ENCODE data around the gene ARRDC1.
"Not testable (repeated sequence)": the region's sequence is repeated elsewhere in the genome, so short reads cannot be mapped to it uniquely, and the experiment has no call there.

Gene ARRDC1

DNA sequence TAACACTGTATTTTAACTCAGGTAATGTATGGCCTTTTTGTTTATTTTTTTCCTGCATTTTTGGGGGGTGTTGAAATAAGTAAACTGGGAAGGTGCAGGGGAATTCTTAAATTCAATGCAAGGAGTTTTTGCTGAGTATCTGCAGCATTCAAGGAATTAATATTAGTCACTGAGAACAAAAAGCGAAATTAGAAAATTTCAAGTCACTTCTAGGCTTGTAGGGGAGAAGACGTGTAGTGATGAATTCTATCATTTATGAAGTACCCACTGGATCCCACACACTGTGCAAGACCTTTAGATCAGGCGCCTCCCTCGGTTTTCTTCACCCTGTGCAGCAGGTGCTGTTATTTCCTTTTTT lies 14.5 kb downstream of the ARRDC1 start:
- H3K36me3 ChIP-seq (ENCODE audit: control insufficient read depth, insufficient read depth, low read length): peaks cover 9% of the 10 kb centered on the region
- H3K27ac ChIP-seq (ENCODE audit: low read depth, low read length): peak overlapping the region; percentile 63
- no peak overlapping the region for H3K9ac ChIP-seq (ENCODE audit: low read length)
- H3K27me3 ChIP-seq (ENCODE audit: control insufficient read depth, insufficient read depth, low read length): no peaks in the 10 kb centered on the region
- peaks cover 17% of the 10 kb centered on the region for H3K4me1 ChIP-seq (ENCODE audit: control insufficient read depth, insufficient read depth, low read length)
- H3K4me3 ChIP-seq (ENCODE audit: low read length): peak overlapping the region; percentile 81

DNA sequence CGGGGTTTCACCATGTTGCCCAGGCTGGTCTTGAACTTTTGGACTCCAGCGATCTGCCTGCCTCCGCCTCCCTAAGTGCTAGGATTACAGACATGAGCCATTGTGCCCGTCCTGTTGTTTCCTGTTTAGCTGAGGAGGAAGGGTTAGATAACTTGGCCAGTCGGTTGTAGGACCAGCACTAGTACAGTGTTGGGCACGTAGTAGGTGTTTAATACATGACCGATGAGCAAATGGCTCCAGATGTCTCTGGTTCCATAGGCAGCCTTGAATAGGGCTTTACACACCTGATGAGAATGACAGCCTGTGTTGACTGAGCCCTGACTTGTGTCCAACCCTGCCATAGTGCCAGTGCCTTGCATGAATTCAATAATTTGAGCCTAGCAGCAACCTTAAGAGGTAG lies 15.1 kb downstream of the ARRDC1 start:
- H3K4me3 ChIP-seq (ENCODE audit: low read length): no peak overlapping the region
- peaks cover 7% of the 10 kb centered on the region for H3K36me3 ChIP-seq (ENCODE audit: control insufficient read depth, insufficient read depth, low read length)
- no peaks in the 10 kb centered on the region for H3K27me3 ChIP-seq (ENCODE audit: control insufficient read depth, insufficient read depth, low read length)
- H3K4me1 ChIP-seq (ENCODE audit: control insufficient read depth, insufficient read depth, low read length): peaks cover 17% of the 10 kb centered on the region
- no peak overlapping the region for H3K27ac ChIP-seq (ENCODE audit: low read depth, low read length)
- no peak overlapping the region for H3K9ac ChIP-seq (ENCODE audit: low read length)

DNA sequence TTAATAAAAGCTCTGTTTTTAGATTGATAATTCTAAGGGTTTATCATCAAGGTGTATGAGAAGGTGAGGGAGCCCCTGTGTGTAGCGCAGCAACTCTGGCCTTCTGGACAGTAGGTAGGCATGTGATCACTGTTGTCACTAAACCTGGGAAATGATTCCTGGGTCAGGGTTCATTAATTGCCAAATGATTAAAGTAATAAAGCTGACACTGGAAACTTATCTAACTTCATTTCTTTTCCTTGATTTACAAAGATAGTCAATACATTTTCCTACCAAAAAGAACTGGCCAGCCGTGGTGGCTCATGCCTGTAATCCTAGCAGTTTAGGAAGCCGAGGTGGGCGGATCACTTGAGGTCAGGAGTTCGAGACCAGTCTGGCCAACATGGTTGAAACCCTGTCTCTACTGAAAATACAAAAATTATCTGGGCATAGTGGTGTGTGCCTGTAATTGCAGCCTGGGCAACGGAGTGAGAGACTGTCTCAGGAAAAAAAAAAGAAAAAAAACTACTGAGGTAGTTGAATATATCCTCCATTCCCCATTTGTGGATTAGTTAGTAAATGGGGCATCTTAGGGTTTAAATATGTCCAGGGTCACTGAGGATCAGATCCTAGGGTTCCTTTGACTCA lies 15.8 kb downstream of the ARRDC1 start:
- no peak overlapping the region for H3K4me3 ChIP-seq (ENCODE audit: low read length)
- no peak overlapping the region for H3K27ac ChIP-seq (ENCODE audit: low read depth, low read length)
- H3K27me3 ChIP-seq (ENCODE audit: control insufficient read depth, insufficient read depth, low read length): no peaks in the 10 kb centered on the region
- peaks cover 3% of the 10 kb centered on the region for H3K36me3 ChIP-seq (ENCODE audit: control insufficient read depth, insufficient read depth, low read length)
- peaks cover 17% of the 10 kb centered on the region for H3K4me1 ChIP-seq (ENCODE audit: control insufficient read depth, insufficient read depth, low read length)
- no peak overlapping the region for H3K9ac ChIP-seq (ENCODE audit: low read length)

DNA sequence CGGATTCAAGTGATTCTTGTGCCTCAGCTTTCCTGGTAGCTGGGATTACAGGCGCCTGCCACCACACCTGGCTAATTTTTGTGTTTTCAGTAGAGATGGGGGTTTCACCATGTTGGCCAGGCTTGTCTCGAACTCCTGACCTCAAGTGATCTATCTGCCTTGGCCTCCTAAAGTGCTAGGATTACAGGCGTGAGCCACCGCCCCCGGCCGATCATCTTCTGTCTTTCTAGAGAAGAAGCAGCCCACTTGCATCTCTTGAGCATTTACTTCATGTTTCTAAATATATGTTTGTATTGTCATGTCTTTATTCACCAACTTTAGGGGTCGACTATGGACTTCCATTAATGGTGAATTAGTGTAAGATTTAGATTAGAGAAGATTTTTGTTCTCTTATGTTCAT lies 16.7 kb downstream of the ARRDC1 start:
- not testable (repeated sequence) for H3K27me3 ChIP-seq (ENCODE audit: control insufficient read depth, insufficient read depth, low read length); H3K36me3 ChIP-seq (ENCODE audit: control insufficient read depth, insufficient read depth, low read length); H3K4me3 ChIP-seq (ENCODE audit: low read length); H3K9ac ChIP-seq (ENCODE audit: low read length); H3K27ac ChIP-seq (ENCODE audit: low read depth, low read length)
- H3K4me1 ChIP-seq (ENCODE audit: control insufficient read depth, insufficient read depth, low read length): peaks cover 17% of the 10 kb centered on the region

DNA sequence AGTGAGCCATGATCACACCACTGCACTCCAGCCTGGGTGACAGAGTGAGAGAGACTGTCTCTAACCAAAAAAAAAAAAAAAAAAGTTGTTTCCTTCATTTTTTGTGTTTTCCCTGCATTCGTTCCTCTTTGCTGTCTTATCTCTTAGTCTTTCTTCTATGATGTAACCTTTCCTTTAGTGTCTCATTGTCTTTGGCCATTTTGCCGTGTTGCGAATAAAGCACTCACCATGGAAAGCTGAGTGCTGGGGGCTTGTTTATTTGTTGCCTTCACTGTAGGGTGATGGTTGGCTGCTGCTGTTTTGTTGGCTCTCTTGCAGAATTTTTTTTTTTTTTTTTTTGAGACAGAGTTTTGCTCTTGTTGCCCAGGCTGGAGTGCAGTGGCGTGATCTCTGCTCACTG lies 21.0 kb downstream of the ARRDC1 start:
- Histone ChIP-seq H3K27ac (ENCODE audit: low read depth, low read length) (no peak overlapping the region), H3K4me3 (ENCODE audit: low read length) (no peak overlapping the region), H3K36me3 (ENCODE audit: control insufficient read depth, insufficient read depth, low read length) (no peaks in the 10 kb centered on the region), H3K9ac (ENCODE audit: low read length) (no peak overlapping the region), H3K4me1 (ENCODE audit: control insufficient read depth, insufficient read depth, low read length) (peaks cover 10% of the 10 kb centered on the region), H3K27me3 (ENCODE audit: control insufficient read depth, insufficient read depth, low read length) (no peaks in the 10 kb centered on the region)

DNA sequence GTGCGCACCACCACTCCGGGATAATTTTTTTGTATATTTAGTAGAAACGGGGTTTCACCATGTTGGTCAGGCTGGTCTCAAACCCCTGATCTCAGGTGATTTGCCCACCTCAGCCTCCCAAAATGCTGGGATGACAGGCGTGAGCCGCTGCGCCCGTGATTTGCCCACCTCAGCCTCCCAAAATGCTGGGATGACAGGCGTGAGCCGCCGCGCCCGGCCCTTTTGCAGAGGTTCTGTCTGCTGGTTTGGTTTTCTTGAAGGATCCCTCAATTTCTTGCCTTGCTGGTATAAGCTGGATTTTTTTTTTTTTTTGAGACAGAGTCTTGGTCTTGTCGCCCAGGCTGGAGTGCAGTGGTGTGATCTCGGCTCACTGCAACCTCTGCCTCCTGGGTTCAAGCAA lies 21.9 kb downstream of the ARRDC1 start:
- H3K4me1 ChIP-seq (ENCODE audit: control insufficient read depth, insufficient read depth, low read length): peaks cover 10% of the 10 kb centered on the region
- not testable (repeated sequence) for H3K27ac ChIP-seq (ENCODE audit: low read depth, low read length); H3K36me3 ChIP-seq (ENCODE audit: control insufficient read depth, insufficient read depth, low read length); H3K9ac ChIP-seq (ENCODE audit: low read length); H3K4me3 ChIP-seq (ENCODE audit: low read length); H3K27me3 ChIP-seq (ENCODE audit: control insufficient read depth, insufficient read depth, low read length)

DNA sequence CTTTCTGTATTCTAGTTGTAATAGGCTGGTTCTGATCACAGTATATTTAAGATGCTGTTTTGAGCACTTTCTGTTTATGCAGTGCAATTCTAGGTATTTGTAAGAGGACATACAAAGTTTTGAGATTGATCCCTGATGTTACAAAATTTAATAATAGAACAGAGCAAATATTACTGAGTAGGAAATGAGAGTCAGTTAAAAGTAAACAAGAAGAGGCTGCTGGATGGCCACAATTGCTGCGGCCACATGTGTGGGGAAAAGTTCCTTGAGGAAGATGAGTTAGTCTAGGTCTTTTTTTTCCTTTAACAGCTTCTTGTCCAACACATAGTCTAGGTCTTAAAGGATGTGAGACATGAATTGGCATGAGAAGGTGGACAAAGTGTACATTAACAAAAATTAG lies 24.6 kb downstream of the ARRDC1 start:
- Histone ChIP-seq H3K27me3 (ENCODE audit: control insufficient read depth, insufficient read depth, low read length) (no peaks in the 10 kb centered on the region), H3K4me1 (ENCODE audit: control insufficient read depth, insufficient read depth, low read length) (peaks cover 10% of the 10 kb centered on the region), H3K4me3 (ENCODE audit: low read length) (no peak overlapping the region), H3K9ac (ENCODE audit: low read length) (no peak overlapping the region), H3K27ac (ENCODE audit: low read depth, low read length) (no peak overlapping the region), H3K36me3 (ENCODE audit: control insufficient read depth, insufficient read depth, low read length) (no peaks in the 10 kb centered on the region)

DNA sequence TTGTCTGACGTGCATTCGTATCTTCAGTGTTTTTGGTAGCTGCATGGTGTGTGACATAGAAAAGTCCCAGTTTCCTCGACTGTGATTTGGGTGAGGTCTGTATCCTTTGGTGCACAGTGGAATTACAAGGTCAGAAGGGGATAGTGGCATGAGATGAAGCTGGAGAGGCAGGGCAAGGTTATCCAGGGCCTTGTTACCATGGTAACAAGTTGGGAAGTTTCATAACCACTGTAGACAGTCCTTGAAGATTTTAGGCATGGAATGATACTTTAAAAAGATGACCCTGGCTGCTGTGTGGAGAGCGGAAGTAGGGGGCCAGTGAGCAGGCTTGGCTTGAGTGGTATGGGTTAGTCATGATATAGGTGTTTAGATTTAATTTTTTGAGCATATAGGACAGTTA lies 25.2 kb downstream of the ARRDC1 start:
- Histone ChIP-seq H3K27ac (ENCODE audit: low read depth, low read length) (no peak overlapping the region), H3K27me3 (ENCODE audit: control insufficient read depth, insufficient read depth, low read length) (no peaks in the 10 kb centered on the region), H3K4me1 (ENCODE audit: control insufficient read depth, insufficient read depth, low read length) (peaks cover 10% of the 10 kb centered on the region), H3K36me3 (ENCODE audit: control insufficient read depth, insufficient read depth, low read length) (no peaks in the 10 kb centered on the region), H3K9ac (ENCODE audit: low read length) (no peak overlapping the region), H3K4me3 (ENCODE audit: low read length) (no peak overlapping the region)

DNA sequence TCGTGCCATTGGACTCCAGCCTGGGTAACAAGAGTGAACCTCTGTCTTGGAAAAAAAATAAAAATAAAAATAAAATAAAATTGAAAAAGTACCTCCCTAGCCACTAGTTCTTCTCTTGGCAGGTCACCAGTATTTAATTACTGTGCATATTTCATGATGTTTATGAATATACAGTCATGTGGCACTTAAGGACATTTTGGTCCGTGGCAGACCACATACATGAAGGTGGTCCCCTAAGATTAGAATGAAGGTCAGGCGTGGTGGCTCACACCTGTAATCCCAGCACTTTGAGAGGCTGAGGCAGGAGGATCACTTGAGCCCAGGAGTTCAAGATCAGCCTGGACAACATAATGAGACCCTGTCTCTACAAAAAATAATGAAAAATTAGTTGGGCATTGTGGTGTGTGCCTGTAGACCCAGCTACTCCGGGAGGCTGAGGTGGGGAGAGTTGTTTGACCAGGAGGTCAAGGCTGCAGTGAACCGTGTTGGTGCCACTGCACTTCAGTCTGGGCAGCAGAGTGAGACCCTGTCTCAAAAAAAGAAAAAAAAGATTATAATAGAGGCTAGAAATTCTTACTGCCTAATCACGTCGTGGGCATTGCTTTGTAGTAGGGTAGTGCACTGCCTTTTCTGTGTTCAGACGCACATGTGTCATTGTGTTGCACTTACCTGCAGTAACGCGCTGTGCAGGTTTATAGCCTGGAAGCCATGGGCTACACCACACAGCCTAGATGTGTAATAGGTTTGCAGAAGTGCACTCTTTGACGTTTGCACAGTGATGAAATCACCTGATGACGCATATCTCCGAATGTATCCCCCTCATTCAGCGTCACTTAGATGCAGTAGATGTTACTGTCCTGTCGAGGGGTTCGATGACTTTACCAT lies 26.1 kb downstream of the ARRDC1 start:
- Histone ChIP-seq H3K27ac (ENCODE audit: low read depth, low read length) (no peak overlapping the region), H3K36me3 (ENCODE audit: control insufficient read depth, insufficient read depth, low read length) (no peaks in the 10 kb centered on the region), H3K27me3 (ENCODE audit: control insufficient read depth, insufficient read depth, low read length) (no peaks in the 10 kb centered on the region), H3K9ac (ENCODE audit: low read length) (no peak overlapping the region), H3K4me3 (ENCODE audit: low read length) (no peak overlapping the region), H3K4me1 (ENCODE audit: control insufficient read depth, insufficient read depth, low read length) (peaks cover 10% of the 10 kb centered on the region)

DNA sequence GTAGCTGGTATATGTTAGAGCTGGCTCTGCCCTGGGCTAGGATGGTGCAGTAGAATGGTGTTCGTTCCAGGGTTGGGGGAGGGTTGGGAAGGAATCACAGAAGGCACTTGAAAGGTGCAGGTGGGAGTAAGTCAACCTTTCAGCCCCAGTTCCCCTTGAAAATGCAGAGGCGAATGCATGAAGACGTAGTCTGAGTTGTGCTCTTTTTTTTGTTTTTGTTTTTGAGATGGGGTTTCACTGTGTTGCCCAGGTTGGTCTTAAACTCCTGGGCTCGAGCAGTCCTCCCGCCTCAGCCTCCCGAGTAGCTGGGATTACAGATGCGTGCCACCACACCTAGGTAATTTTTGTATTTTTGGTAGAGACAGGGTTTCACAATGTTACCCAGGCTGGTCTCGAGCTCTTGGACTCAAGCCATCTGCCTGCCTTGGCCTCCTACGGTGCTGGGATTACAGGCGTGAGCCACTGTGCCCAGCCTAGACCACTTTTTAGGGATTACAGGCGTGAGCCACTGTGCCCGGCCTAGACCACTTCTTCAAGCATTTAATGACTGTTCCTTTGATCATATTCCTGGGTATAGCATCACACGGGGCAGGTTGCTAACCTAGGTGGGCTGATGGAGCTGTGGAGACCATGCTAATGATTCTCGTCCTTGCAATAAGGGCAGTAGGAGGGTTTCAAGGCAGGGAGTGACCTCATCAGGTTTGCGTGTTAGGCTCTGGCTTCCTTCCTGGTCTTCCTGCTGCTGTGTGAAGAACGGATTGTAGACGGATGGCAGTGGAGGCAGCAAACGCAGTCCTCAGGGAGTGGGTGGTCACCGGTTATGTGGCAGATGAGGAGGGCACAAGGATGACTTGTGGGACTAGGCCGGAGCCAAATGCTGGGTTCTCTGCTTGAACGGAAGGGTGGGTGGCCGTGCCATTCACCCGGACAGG lies 27.0 kb downstream of the ARRDC1 start:
- Histone ChIP-seq H3K27me3 (ENCODE audit: control insufficient read depth, insufficient read depth, low read length) (no peaks in the 10 kb centered on the region), H3K36me3 (ENCODE audit: control insufficient read depth, insufficient read depth, low read length) (no peaks in the 10 kb centered on the region), H3K9ac (ENCODE audit: low read length) (no peak overlapping the region), H3K4me1 (ENCODE audit: control insufficient read depth, insufficient read depth, low read length) (peaks cover 10% of the 10 kb centered on the region), H3K27ac (ENCODE audit: low read depth, low read length) (no peak overlapping the region), H3K4me3 (ENCODE audit: low read length) (no peak overlapping the region)

DNA sequence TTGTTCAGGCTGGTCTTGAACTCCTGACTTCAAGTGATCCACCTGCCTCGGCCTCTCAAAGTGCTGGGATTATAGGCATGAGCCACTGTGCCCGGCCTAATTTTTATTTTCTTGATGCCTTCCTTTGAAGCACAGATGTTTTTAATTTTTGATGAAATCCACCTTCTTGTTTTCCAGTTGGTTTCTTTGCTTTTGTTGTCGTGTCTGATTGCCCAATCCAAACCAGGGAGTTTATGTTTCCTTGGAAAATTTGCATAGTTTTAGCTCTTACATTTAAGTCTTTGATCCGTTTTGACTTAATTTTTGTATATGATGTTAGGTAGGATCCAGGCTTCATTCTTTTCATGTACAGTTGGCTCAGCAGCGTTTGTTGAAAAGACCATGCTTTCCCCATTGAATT lies 28.5 kb downstream of the ARRDC1 start:
- Histone ChIP-seq H3K36me3 (ENCODE audit: control insufficient read depth, insufficient read depth, low read length) (no peaks in the 10 kb centered on the region), H3K27me3 (ENCODE audit: control insufficient read depth, insufficient read depth, low read length) (no peaks in the 10 kb centered on the region), H3K4me1 (ENCODE audit: control insufficient read depth, insufficient read depth, low read length) (peaks cover 8% of the 10 kb centered on the region), H3K9ac (ENCODE audit: low read length) (no peak overlapping the region), H3K4me3 (ENCODE audit: low read length) (no peak overlapping the region), H3K27ac (ENCODE audit: low read depth, low read length) (no peak overlapping the region)

DNA sequence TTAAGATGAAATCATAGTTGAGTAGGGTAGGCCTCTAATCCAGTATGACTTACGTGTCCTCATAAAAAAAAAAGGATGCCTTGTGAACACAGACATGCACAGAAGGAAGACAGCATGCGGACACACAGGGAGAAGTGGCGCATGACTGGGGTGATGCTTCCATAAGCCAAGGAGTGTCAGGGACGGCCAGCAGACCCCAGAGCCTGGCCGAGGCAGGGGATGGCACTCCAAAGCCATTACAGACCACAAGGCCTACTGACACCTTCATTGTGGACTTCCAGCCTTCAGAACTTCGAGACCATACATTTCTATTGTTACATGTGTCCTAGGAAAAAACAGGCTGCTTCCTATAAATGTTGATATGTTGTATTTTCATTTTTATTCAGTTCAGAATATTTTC lies 33.2 kb downstream of the ARRDC1 start:
- Histone ChIP-seq H3K27ac (ENCODE audit: low read depth, low read length) (no peak overlapping the region), H3K36me3 (ENCODE audit: control insufficient read depth, insufficient read depth, low read length) (peaks cover 3% of the 10 kb centered on the region), H3K9ac (ENCODE audit: low read length) (no peak overlapping the region), H3K27me3 (ENCODE audit: control insufficient read depth, insufficient read depth, low read length) (no peaks in the 10 kb centered on the region), H3K4me1 (ENCODE audit: control insufficient read depth, insufficient read depth, low read length) (no peaks in the 10 kb centered on the region), H3K4me3 (ENCODE audit: low read length) (no peak overlapping the region)
